ENCODE measurements around the gene ZPR1.

The ZPR1 gene

GRCh38 chr11:116742104-116742503, 45.7 kb downstream of the ZPR1 start:
- no peak for DNase-seq

- no peak for DNase-seq
These were observed 47.1 kb downstream of the ZPR1 start for GRCh38 chr11:116740741-116741140.

GRCh38 chr11:116738975-116739374, 48.8 kb downstream of the ZPR1 start:
- DNase-seq, result no peak

- DNase-seq, result no peak
These were observed 51.1 kb downstream of the ZPR1 start for GRCh38 chr11:116736763-116737162.

GRCh38 chr11:116733969-116734508, 53.8 kb downstream of the ZPR1 start:
- DNase-seq, result no peak

- no peak for DNase-seq
These were observed 54.6 kb downstream of the ZPR1 start for GRCh38 chr11:116733043-116733755.

GRCh38 chr11:116732271-116733042, 55.4 kb downstream of the ZPR1 start:
- peak; percentile 82 for DNase-seq

GRCh38 chr11:116731821-116732220, 56.0 kb downstream of the ZPR1 start:
- DNase-seq, result no peak

- DNase-seq, result no peak
These were observed 56.6 kb downstream of the ZPR1 start for GRCh38 chr11:116731097-116731761.

GRCh38 chr11:116730601-116731000, 57.2 kb downstream of the ZPR1 start:
- no peak for DNase-seq

GRCh38 chr11:116730241-116730561, 57.6 kb downstream of the ZPR1 start:
- DNase-seq, result no peak

- DNase-seq, result no peak
These were observed 58.2 kb downstream of the ZPR1 start for GRCh38 chr11:116729501-116730240.

- no peak for DNase-seq
These were observed 59.8 kb downstream of the ZPR1 start for GRCh38 chr11:116727990-116728389.

GRCh38 chr11:116725434-116726221, 62.2 kb downstream of the ZPR1 start:
- no peak for DNase-seq

GRCh38 chr11:116724813-116725212, 63.0 kb downstream of the ZPR1 start:
- DNase-seq, result no peak

Data from activated effector memory CD4-positive, alpha-beta T cell treated with anti-CD3 and anti-CD28 coated beads, Interleukin-2, amount 50 U/mL, for 16 hours (primary cell).